IMR-90 (cell line): Measurements from ENCODE around the gene KRTAP3-2. TPM values are rescaled to one million over a fixed set of nuclear protein-coding genes. Genes with fewer than 3 reads are reported as not detected.
A peak's percentile ranks its signal among the peaks of the same experiment; 100 is the strongest.

Experiments
- ATAC-seq: fragments of 200-7000 bp; cut with Tn5 transposase; 2 replicates; pipeline ENCODE4 v1.9.1; 2020; ENCODE audit warnings: low read depth, mild to moderate bottlenecking, moderate library complexity
- BruUV-seq: library from RNA; stranded (reverse); fragments of 400-500 nt; replicated peaks from 2 replicates; lab custom pipeline; 2021; lab: Mats Ljungman, UMichigan
- CTCF ChIA-PET: fragments of 300-600 bp; formaldehyde crosslinking; extraction: SDS; loops from one replicate; lab custom pipeline; 2021; ENCODE audit warnings: antibody characterized with exemption; lab: Yijun Ruan, JAX
- POLR2A ChIA-PET: fragments of 300-600 bp; sonication (Branson Sonifier 250); formaldehyde crosslinking; loops from one replicate; lab custom pipeline; 2022; ENCODE audit warnings: antibody characterized with exemption; ENCODE audit not compliant: unreplicated experiment; lab: Charles Lee
- DNase-seq: peaks from one replicate; pipeline ENCODE4 v3.0.0; 2013
- H2AFZ ChIP-seq: replicated peaks from 2 replicates; pipeline ENCODE3; 2013; ENCODE audit warnings: low read length, mild to moderate bottlenecking; ENCODE audit not compliant: poor library complexity
- H2AK5ac ChIP-seq: 2 replicates; pipeline ENCODE4 v1.6.1; 2013; ENCODE audit warnings: low read depth, low read length, inconsistent platforms
- H2AK9ac ChIP-seq: replicated peaks from 2 replicates; pipeline ENCODE3; 2013; ENCODE audit warnings: mild to moderate bottlenecking, low read depth, low read length, moderate library complexity; ENCODE audit not compliant: poor library complexity
- H2BK120ac ChIP-seq: 2 replicates; pipeline ENCODE4 v1.6.1; 2013; ENCODE audit warnings: low read depth, low read length, inconsistent platforms
- H2BK15ac ChIP-seq: 3 replicates; pipeline ENCODE4 v1.6.1; 2013; ENCODE audit warnings: low read depth, low read length, inconsistent platforms
- H2BK20ac ChIP-seq: 2 replicates; pipeline ENCODE4 v1.6.1; 2013; ENCODE audit warnings: low read depth, mild to moderate bottlenecking, inconsistent platforms, low read length, moderate library complexity
- H2BK5ac ChIP-seq: 2 replicates; pipeline ENCODE4 v1.6.1; 2013; ENCODE audit warnings: mild to moderate bottlenecking, low read depth, low read length, inconsistent platforms; ENCODE audit not compliant: poor library complexity, severe bottlenecking
- H3K14ac ChIP-seq: replicated peaks from 2 replicates; pipeline ENCODE4 v1.6.1; 2013; ENCODE audit warnings: low read depth, low read length, inconsistent platforms
- H3K18ac ChIP-seq: 2 replicates; pipeline ENCODE4 v1.6.1; 2013; ENCODE audit warnings: low read depth, low read length, control low read depth
- H3K23ac ChIP-seq: 2 replicates; pipeline ENCODE4 v1.6.1; 2013; ENCODE audit warnings: low read depth, low read length, inconsistent platforms
- H3K27ac ChIP-seq: 2 replicates; pipeline ENCODE4 v1.5.1; 2013; ENCODE audit warnings: mild to moderate bottlenecking, control low read depth, low read length; ENCODE audit not compliant: insufficient read depth
- H3K27me3 ChIP-seq: 2 replicates; pipeline ENCODE4 v1.6.1; 2013; ENCODE audit warnings: low read length; ENCODE audit not compliant: control insufficient read depth, insufficient read depth
- H3K36me3 ChIP-seq: 2 replicates; pipeline ENCODE4 v1.6.1; 2013; ENCODE audit warnings: low read length, mixed read lengths; ENCODE audit not compliant: control insufficient read depth, insufficient read depth
- H3K4ac ChIP-seq: 2 replicates; pipeline ENCODE4 v1.6.1; 2013; ENCODE audit warnings: low read depth, low read length, inconsistent platforms
- H3K4me1 ChIP-seq: 2 replicates; pipeline ENCODE4 v1.6.1; 2013; ENCODE audit warnings: low read length, mixed read lengths; ENCODE audit not compliant: control insufficient read depth, insufficient read depth
- H3K4me2 ChIP-seq: 2 replicates; pipeline ENCODE4 v1.6.1; 2013; ENCODE audit warnings: low read depth, mild to moderate bottlenecking, control low read depth, low read length, moderate library complexity
- H3K4me3 ChIP-seq: 2 replicates; pipeline ENCODE4 v1.5.1; 2013; ENCODE audit warnings: low read depth, mild to moderate bottlenecking, control low read depth, low read length, moderate library complexity; ENCODE audit not compliant: insufficient read depth
- H3K56ac ChIP-seq: 2 replicates; pipeline ENCODE4 v1.6.1; 2013; ENCODE audit warnings: low read length, inconsistent platforms; ENCODE audit not compliant: insufficient read depth; ENCODE audit errors: extremely low read depth
- H3K79me1 ChIP-seq, 2 experiments: 2 replicates each; pipeline ENCODE4 v1.6.1; 2013; ENCODE audit warnings: low read length in 2 of 2, inconsistent platforms in 1 of 2, low read depth in 1 of 2
- H3K9ac ChIP-seq: 2 replicates; pipeline ENCODE4 v1.6.1; 2013; ENCODE audit warnings: low read depth, low read length, control low read depth
- H3K9me1 ChIP-seq: 2 replicates; pipeline ENCODE4 v1.6.1; 2013; ENCODE audit warnings: low read length, inconsistent platforms; ENCODE audit not compliant: insufficient read depth
- H3K9me3 ChIP-seq: 2 replicates; pipeline ENCODE4 v1.6.1; 2013; ENCODE audit warnings: low read length; ENCODE audit not compliant: control insufficient read depth, insufficient read depth
- H4K20me1 ChIP-seq: 2 replicates; pipeline ENCODE4 v1.6.1; 2013; ENCODE audit warnings: low read length, inconsistent platforms; ENCODE audit not compliant: insufficient read depth
- H4K5ac ChIP-seq: 2 replicates; pipeline ENCODE4 v1.6.1; 2013; ENCODE audit warnings: mild to moderate bottlenecking, low read depth, low read length, control low read depth
- H4K8ac ChIP-seq, 2 experiments: 2 replicates each; pipeline ENCODE4 v1.6.1; 2013; ENCODE audit warnings: low read depth in 2 of 2, low read length in 2 of 2, control low read depth in 1 of 2, inconsistent platforms in 1 of 2
- H4K91ac ChIP-seq: 2 replicates; pipeline ENCODE4 v1.6.1; 2013; ENCODE audit warnings: low read depth, low read length, inconsistent platforms; ENCODE audit not compliant: insufficient read depth
- BHLHE40 ChIP-seq: fragments of 150-350 bp; IDR thresholded peaks from 2 replicates; pipeline ENCODE4 v1.6.1; 2016; ENCODE audit warnings: mild to moderate bottlenecking, low read depth, low read length
- CEBPB ChIP-seq: IDR thresholded peaks from 2 replicates; pipeline ENCODE4 v1.6.1; 2012; ENCODE audit warnings: low read depth, low read length, improper control_type of control experiment
- CHD1 ChIP-seq: IDR thresholded peaks from 2 replicates; pipeline ENCODE4 v1.6.1; 2012; ENCODE audit warnings: low read depth, low read length, improper control_type of control experiment
- ELK1 ChIP-seq: fragments of 150-350 bp; IDR thresholded peaks from 2 replicates; pipeline ENCODE4 v1.6.1; 2016; ENCODE audit warnings: low read depth, mild to moderate bottlenecking, low read length, moderate library complexity, borderline replicate concordance
- MAFK ChIP-seq: IDR thresholded peaks from 2 replicates; pipeline ENCODE4 v1.6.1; 2012; ENCODE audit warnings: low read depth, low read length, improper control_type of control experiment
- MAZ ChIP-seq: IDR thresholded peaks from 2 replicates; pipeline ENCODE4 v1.6.1; 2012; ENCODE audit warnings: low read depth, mild to moderate bottlenecking, low read length, improper control_type of control experiment, moderate library complexity, borderline replicate concordance
- MXI1 ChIP-seq: IDR thresholded peaks from 2 replicates; pipeline ENCODE4 v1.6.1; 2012; ENCODE audit warnings: low read depth, mild to moderate bottlenecking, low read length, moderate library complexity, borderline replicate concordance
- NFE2L2 ChIP-seq: fragments of 150-350 bp; IDR thresholded peaks from 2 replicates; pipeline ENCODE4 v1.6.1; 2016; ENCODE audit warnings: low read depth, mild to moderate bottlenecking, low read length
- POLR2A ChIP-seq: IDR thresholded peaks from 2 replicates; pipeline ENCODE4 v1.6.1; 2012; ENCODE audit warnings: mild to moderate bottlenecking, low read depth, low read length
- RAD21 ChIP-seq: IDR thresholded peaks from 2 replicates; pipeline ENCODE4 v1.6.1; 2012; ENCODE audit warnings: low read length, improper control_type of control experiment
- RCOR1 ChIP-seq: IDR thresholded peaks from 2 replicates; pipeline ENCODE4 v1.6.1; 2012; ENCODE audit warnings: mild to moderate bottlenecking, low read length, improper control_type of control experiment; ENCODE audit not compliant: insufficient replicate concordance
- RFX5 ChIP-seq: IDR thresholded peaks from 2 replicates; pipeline ENCODE4 v1.8.0; 2012; ENCODE audit warnings: low read depth, mild to moderate bottlenecking, low read length, moderate library complexity
- WGBS, 2 experiments: methylation state at CpG; one replicate each; pipeline versions ENCODE4 v1.1.5 to v1.1.7; 2013; ENCODE audit warnings: missing lambda C conversion rate in 2 of 2; ENCODE audit not compliant: insufficient read length in 1 of 2; ENCODE audit errors: extremely low coverage in 2 of 2; 5-methylcytosine and 5-hydroxymethylcytosine counted together
- dilution Hi-C: fragments of 300-500 bp; cut with HindIII; formaldehyde crosslinking; loops from one replicate; pipeline ENCODE4 v1.14.3; 2018; ENCODE audit warnings: low sequenced_read_pairs; ENCODE audit not compliant: unreplicated experiment
- in situ Hi-C: fragments of 300-500 bp; cut with MboI; formaldehyde crosslinking; loops from 3 replicates; pipeline ENCODE4 v1.14.3; 2019; ENCODE audit warnings: low sequenced_read_pairs, inconsistent platforms, mixed read lengths
- intact Hi-C: fragments of 100-400 bp; cut with micrococcal nuclease; formaldehyde crosslinking; loops from 2 replicates; pipeline ENCODE4 v1.10.0; 2022
- polyA plus RNA-seq, 3 experiments: library from polyadenylated mRNA; depleted of rRNA; stranded (reverse); fragments of >200 nt; gene quantifications; 2 replicates each; pipeline ENCODE4 v1.2.3, GENCODE V29; 2012; ENCODE audit warnings: low replicate concordance in 1 of 3
- total RNA-seq: library from RNA; depleted of rRNA; stranded (reverse); fragments of >200 nt; gene quantifications from 2 replicates; pipeline ENCODE4 v1.2.3, GENCODE V29; 2012
- TF ChIP-seq, protein P1 (sequence below): fragments of 150-350 bp; IDR thresholded peaks from 2 replicates; pipeline ENCODE4 v1.6.1; 2017; ENCODE audit warnings: mild to moderate bottlenecking, antibody characterized with exemption, low read length, low read depth
- TF ChIP-seq, protein P2 (sequence below): conservative IDR thresholded peaks from 2 replicates; pipeline ENCODE4 v1.5.1; 2012; ENCODE audit warnings: mild to moderate bottlenecking, low read depth, low read length, improper control_type of control experiment

The KRTAP3-2 gene
- total and polyA plus RNA-seq, 2 of the 4 experiments (the other 2 are of a cell fraction): not detected

- in situ Hi-C loops (no loop called here), intact Hi-C loops (loop anchor here (5.0 kb wide), 1 partner anchor 99 kb away; the partner anchor contains the start of gene KRTAP2-2), dilution Hi-C loops (no loop called here)
- Histone ChIP-seq H2AFZ (peak overlapping the region; percentile 17), H3K14ac (peak overlapping the region; percentile 53), H3K4me1 (peaks cover 8% of the 10 kb centered on the region), H4K20me1 (no peaks in the 10 kb centered on the region), H3K36me3 (no peaks in the 10 kb centered on the region), H3K27me3 (no peaks in the 10 kb centered on the region), H3K27ac (no peak overlapping the region), H2BK15ac (peak overlapping the region; percentile 83; the same call in 2 of the 3 replicates), H4K8ac (peak overlapping the region; percentile 73), H2AK9ac (peak overlapping the region; percentile 42), H2BK120ac (peak overlapping the region; percentile 69; the same call in 1 of the 2 replicates), H3K4ac (peak overlapping the region; percentile 77), H2BK5ac (peak overlapping the region; percentile 90), H2BK20ac (peak overlapping the region; percentile 50), H3K4me3 (no peak overlapping the region), H4K5ac (peak overlapping the region; percentile 65; the same call in 1 of the 2 replicates), H3K56ac (no peak overlapping the region), H3K9me3 (no peaks in the 10 kb centered on the region), H3K79me1 (no peaks in the 10 kb centered on the region), H3K23ac (no peak overlapping the region), H4K91ac (peak overlapping the region; percentile 70), H3K9ac (no peak overlapping the region), H3K4me2 (no peak overlapping the region), H2AK5ac (peak overlapping the region; percentile 84), H3K9me1 (peaks cover 11% of the 10 kb centered on the region), H3K18ac (peak overlapping the region; percentile 91)
- CTCF ChIA-PET: interaction anchor here (0.8 kb wide), 1 partner anchor 446 kb away, joined by 3 read pairs; no protein-coding TSS in a partner anchor
- DNase-seq (no peak), ATAC-seq (no peak)
- POLR2A ChIA-PET: interaction anchor here (0.5 kb wide), 1 partner anchor 56 kb away, joined by 3 read pairs; no protein-coding TSS in a partner anchor
- TF ChIP-seq MAZ (no peak), MXI1 (no peak), MAFK (no peak), CHD1 (no peak), RCOR1 (no peak), CEBPB (no peak), RAD21 (no peak), ELK1 (no peak), POLR2A (no peak), RFX5 (no peak), NFE2L2 (no peak), BHLHE40 (no peak)
- TF ChIP-seq, protein P1, sequence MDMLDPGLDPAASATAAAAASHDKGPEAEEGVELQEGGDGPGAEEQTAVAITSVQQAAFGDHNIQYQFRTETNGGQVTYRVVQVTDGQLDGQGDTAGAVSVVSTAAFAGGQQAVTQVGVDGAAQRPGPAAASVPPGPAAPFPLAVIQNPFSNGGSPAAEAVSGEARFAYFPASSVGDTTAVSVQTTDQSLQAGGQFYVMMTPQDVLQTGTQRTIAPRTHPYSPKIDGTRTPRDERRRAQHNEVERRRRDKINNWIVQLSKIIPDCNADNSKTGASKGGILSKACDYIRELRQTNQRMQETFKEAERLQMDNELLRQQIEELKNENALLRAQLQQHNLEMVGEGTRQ: no peak
- TF ChIP-seq, protein P2, sequence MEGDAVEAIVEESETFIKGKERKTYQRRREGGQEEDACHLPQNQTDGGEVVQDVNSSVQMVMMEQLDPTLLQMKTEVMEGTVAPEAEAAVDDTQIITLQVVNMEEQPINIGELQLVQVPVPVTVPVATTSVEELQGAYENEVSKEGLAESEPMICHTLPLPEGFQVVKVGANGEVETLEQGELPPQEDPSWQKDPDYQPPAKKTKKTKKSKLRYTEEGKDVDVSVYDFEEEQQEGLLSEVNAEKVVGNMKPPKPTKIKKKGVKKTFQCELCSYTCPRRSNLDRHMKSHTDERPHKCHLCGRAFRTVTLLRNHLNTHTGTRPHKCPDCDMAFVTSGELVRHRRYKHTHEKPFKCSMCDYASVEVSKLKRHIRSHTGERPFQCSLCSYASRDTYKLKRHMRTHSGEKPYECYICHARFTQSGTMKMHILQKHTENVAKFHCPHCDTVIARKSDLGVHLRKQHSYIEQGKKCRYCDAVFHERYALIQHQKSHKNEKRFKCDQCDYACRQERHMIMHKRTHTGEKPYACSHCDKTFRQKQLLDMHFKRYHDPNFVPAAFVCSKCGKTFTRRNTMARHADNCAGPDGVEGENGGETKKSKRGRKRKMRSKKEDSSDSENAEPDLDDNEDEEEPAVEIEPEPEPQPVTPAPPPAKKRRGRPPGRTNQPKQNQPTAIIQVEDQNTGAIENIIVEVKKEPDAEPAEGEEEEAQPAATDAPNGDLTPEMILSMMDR: no peak
- no TSS peak for BruUV-seq
- no CpG with 5 or more reads among the region's 12 CpGs for WGBS, 2 experiments
These were observed 41.4 kb downstream of the KRTAP3-2 start for GRCh38 chr17:40958086-40958953.
